ENCODE measurements around the gene TM9SF3.
"Not testable (repeated sequence)": the region's sequence is repeated elsewhere in the genome, so short reads cannot be mapped to it uniquely, and the experiment has no call there.

Gene TM9SF3

DNA sequence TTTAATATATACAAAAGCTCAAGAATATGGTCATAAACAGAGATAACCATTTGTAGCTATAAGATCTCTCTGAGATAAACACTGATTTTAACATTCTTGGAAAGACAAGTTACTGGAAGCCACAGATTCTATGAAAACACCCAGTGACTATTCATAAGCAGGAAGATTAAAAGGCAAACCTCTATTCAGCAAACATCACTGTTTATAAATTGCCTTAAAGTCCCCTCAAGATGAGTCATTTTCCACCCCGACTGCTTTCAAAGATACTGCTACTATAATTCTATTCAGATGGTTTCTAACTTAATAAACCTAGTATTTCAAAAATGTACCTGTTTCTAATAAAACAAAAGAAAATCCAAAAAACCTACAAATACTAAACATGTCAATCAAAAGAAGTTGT is 21.0 kb downstream of the TM9SF3 start:
- no peak for DNase-seq

DNA sequence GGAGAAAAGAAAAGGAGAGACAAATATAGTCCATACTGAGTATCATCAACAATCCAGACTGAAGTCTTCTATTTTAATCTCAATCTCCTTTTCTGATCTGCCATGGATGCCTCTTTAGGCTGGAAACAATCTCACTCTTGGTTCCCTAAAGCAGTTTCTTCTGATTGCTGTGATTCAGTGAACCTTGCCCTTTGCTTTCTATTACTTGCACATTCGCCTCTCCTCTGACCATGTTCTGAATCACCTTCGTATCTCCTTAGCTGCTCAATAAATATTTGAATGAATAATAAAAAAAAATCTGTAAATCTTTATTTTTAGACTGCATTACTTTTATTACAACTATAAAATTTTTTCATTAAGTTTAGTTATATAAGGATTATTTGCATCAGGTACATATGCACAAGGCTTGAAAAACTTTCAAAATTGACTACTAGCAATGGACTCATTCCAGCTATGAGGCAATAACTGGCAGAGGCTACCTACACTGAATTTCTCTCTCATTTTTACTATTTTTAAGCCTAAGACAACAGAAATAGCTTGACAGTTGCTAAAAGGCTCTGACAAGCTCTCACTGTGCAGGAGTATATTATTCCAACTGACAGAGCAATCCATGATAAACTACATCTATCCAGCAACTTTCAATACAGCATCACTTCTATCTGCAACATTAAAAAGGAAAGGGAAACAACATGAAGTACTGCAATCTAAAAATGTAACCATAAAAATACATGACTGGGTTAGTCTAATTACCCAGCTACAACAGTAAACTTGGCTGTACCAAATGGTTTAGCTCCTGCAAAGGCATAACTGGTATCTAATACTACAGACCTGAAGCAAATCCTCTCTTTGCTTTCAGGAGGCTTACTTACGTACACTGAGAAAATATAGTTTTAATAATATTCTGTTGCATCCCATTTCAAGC is 25.6 kb downstream of the TM9SF3 start:
- DNase-seq: no peak

DNA sequence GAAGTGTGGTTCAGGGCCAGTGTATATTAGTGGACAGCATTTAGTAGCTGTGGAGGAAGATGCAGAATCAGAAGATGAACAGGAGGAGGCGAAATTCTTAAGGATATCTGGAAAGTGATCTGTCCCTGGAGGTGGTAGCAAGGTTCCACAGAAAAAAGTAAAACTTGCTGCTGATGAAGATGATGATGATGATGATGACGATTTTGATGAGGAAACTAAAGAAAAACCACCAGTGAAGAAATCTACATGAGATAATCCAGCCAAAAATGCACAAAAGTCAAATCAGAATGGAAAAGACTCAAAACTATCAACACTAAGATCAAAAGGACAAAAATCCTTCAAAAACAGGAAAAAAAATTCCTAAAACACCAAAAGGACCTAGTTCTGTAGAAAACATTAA is 26.3 kb downstream of the TM9SF3 start:
- DNase-seq: no peak

GRCh38 chr10:96556003-96556402 is 30.8 kb downstream of the TM9SF3 start:
- DNase-seq: no peak

GRCh38 chr10:96555330-96555729 is 31.5 kb downstream of the TM9SF3 start:
- no peak for DNase-seq

DNA sequence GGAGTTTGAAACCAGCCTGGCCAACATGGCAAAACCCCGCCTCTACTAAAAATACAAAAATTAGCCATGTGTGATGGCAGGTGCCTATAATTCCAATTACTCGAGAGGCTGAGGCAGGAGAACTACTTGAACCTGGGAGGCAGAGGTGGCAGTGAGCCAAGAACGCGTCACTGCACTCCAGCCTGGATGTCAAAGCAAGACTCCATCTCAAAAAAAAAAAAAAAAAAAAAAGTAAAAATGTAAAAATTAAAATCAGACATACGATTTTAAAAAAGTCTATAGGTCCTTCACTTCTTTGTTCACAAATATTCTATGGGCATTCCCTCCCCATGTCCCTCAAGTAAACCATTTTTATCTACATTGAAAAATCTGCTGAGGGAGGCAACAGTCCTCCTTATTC is 38.2 kb downstream of the TM9SF3 start:
- DNase-seq: peak; percentile 45

- not testable (repeated sequence) for DNase-seq
These were observed 41.3 kb downstream of the TM9SF3 start for GRCh38 chr10:96545558-96545957.

DNA sequence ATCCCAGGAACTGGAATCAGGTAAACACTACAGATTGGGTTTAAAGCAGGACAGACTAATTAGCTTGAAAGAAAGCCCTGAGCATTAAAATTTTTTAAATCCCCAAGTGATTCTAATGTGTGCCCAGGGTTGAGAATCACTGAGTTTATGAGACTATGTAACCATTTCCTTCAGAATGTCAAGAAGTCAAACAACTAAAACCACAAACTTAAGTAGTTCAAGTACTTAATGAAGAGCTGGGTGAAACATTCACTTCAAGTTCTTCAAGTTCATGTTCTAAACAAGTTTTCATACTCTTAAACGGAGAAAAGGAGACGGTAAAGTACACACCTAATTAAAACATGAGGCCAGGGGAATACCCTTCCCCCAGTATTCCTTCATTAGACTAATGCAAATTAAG is 44.9 kb downstream of the TM9SF3 start:
- no peak for DNase-seq

DNA sequence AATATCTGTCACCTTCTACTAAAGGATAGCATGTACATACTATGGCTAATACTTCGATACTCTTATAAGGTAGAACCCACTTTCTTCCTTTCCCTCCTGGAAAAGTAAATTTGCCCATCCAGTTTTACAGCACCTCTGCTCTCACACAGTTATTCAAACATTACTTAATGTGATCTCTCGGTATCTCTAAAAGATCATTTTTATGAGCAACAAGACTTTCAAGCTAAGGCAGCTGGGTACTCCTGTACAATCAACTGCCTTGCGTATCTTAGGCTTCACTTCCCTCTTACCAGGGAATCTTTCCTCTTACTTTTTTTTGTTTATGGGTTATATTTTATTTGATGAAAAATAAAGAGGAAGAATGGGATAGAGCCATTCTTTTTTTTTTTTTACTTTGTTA is 46.6 kb downstream of the TM9SF3 start:
- no peak for DNase-seq

DNA sequence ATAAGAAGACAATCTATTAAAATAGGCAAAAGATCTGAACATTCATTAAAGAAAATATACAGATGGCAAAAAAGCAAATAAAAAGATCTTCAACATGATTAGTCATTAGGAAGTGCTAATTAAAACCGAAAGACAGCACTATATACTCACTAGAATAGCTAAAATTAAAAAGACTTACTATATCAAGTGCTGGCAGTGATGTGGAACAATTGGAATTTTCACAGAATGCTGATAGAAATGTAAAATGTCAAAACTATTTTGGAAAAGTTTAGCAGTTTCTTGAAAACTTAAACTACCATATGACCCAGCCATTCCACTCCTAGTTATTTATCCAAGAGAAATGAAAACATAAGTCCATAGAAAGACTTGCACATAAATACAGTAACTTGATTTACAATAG is 48.1 kb downstream of the TM9SF3 start:
- no peak for DNase-seq

- no peak for DNase-seq
These were observed 50.7 kb downstream of the TM9SF3 start for GRCh38 chr10:96536129-96536528.

- DNase-seq: no peak
These were observed 54.3 kb downstream of the TM9SF3 start for GRCh38 chr10:96532523-96532922.

DNA sequence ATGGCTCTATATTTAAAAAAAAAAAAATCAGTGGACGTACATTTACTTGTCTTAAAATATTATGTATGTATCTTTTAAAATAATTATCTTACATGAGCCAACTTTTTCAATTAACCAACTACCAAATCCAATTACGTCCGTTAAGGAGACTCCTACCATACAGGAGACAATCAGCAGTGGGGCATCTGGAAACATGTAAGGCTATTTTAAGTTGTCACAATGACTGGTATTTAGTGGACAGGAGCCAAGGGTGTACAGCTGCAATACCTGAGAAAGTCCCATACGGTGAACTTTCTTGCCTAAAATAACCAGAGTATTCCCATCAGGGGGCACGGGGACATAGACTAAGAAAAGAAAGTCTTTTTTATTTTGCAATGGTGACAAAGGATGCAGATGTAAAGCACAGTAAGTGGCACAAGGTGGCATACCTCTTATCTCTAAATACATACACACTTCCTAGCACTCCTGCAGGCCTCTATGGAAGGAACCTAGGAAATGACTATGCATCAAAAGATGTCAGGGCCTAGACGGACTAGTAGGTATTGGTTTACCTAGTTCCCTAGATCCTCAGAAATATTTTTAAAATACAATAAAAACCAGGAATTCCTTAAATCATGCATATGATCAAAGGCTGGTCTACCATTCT is 57.1 kb downstream of the TM9SF3 start:
- DNase-seq: no peak

GRCh38 chr10:96524741-96525140 is 62.1 kb downstream of the TM9SF3 start:
- DNase-seq: no peak

- DNase-seq: no peak
These were observed 69.5 kb downstream of the TM9SF3 start for GRCh38 chr10:96517284-96517683.

- no peak for DNase-seq
These were observed 70.5 kb downstream of the TM9SF3 start for GRCh38 chr10:96516337-96516736.

GRCh38 chr10:96513698-96514561 is 72.9 kb downstream of the TM9SF3 start, which contains the start of gene TLL2:
Gene TLL2 (minus strand): TSS chr10:96513926. CDS start chr10:96513685, 241 bp downstream.
- DNase-seq: peak; percentile 71

DNA sequence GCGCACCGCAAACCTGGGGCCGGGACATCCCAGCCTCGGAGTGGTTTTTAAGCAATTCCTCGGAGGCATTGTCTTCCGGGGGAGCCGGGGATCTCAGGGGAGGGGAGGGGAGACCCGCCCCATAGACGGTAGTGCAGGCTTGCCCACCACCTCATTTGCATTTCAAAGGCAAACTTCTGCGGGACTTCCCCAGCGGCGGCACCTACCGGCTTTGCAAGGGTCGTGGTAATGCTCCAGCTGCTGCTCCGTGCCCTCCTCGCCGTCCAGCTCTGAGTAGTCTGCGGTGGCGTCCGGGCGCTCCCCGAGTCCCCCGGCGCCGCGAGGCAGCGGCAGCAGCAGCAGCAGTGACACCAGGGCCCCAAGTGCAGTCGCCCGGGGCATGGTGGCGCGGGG is 73.5 kb downstream of the TM9SF3 start:
- no peak for DNase-seq

DNA sequence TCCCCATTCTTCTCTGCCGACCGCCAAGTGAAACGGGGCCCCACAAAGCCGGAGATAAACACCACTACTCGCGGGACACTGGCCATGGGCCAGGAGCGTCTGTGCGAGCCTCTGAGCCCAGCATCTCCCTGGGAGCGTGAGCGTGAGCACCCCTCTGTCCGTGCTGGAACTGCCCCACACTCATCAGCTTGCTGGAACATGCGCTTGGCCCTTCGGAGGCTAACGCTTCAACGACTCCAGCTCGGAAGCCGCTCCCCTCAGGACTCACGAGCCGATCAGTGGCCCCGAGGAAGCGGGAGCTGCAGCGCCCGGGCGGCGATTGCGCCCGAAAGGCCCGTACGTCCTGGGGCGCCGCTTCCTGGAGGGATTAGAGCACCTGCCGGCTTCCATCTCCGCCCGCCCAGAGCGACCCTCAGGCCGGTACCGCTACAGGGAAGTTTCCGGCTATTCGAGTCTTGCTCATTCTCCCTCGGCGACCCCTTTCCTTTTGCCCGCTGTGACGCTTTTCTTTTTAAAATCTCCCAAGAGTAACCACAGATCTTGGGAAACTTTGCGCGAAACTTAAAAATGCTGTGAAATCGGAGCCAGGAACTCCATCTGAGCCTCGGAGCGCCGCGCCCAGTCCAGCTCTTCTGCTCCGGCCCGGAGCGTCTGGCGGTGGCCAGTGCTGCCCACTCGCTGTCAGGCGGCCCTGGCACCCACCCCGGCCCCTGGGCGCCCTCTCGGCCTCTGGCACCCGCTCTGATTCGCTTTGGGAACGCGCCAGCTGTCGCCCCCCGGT is 74.1 kb downstream of the TM9SF3 start:
- no peak for DNase-seq

DNA sequence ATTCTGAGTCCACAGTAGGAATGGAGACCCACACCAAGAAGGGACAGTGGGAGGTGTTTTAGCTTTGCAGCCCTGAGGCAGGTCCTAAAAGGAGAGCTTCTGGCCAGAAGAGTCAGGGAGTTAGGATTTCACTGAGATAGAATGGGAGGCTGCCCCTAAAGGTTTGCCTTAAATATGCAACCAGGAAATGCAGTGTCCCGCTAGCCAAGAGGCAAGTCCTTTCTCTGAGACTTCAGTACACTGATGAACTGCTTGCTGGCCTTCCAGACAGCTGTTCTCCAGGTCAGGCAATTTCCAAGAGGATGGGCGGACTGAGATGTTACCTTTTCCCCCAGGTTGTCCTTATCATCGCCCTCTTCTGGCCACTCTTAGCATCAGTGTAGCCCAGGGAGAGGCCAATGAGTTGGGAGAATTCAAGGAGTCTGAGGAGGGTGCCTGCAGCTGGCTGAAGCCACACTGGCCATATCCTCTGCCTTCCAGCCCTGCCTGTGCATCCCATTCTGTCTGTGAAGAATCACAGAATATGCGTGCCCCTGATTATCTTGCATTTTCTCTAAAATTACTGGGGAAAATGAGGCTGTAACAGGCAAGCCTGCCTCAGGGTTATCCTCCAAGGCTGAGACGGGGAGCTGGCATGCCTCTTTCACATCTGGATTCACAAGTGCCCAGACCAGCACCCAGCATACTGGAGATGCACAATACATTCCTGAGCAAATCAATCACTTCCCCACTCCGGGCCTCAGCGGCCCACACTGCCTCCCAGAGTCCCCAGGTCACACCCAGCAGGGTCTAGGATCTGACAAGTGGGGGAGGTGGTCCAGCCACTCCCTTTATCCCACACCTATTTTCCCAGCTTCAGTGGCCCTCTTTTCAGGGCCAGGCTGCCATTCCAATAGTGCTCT is 75.5 kb downstream of the TM9SF3 start:
- DNase-seq: no peak

DNA sequence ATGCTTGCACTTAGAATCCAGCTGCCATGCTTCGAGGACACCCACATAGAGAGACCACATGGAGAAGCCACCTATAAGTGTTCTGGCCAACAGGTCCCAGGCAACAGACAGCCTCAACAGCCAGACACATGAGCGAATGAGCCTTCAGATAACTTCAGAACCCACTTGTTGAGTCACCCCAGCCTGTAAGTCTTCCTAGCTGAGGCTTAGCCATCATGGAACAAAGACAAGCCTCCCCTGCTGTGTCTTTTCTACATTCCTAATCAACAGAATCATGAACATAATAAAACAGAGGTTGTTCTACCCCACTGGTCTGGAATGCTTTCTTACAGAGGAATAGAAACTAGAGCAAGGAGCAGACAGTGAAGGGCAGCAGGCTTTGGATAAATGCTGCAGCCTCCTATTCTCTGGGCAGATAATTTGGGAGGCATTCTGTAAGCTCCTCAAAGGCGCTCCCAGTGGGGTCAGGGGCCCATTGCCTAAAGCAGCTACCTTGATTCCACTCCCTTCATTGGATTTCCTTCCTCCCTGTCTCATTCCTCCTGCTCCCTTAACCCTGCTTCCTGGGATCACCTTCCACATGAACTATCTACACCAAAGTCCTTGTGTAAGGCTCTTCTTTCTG is 77.7 kb downstream of the TM9SF3 start:
- DNase-seq: no peak

Measured in SHP77 treated with DMSO at 0.1 percent for 48 hours (cell line).